Fibroblast of mammary gland (primary cell): ENCODE results near the gene CNIH4.

ENCODE experiments used
- DNase-seq: peaks from one replicate; pipeline ENCODE4 v3.0.0-alpha.2; 2010; ENCODE audit warnings: low read depth
- H3K4me3 ChIP-seq: 2 replicates; pipeline ENCODE4 v1.5.1; 2011; ENCODE audit warnings: low read depth, mild to moderate bottlenecking, low read length, moderate library complexity; ENCODE audit not compliant: control insufficient read depth
- CTCF ChIP-seq: conservative IDR thresholded peaks from 2 replicates; pipeline ENCODE4 v1.5.1; 2011; ENCODE audit warnings: low read depth, low read length, inconsistent platforms; ENCODE audit not compliant: control insufficient read depth, insufficient read depth

The CNIH4 gene

GRCh38 chr1:224328644-224329043, 28.0 kb upstream of the CNIH4 start:
- no peak for TF ChIP-seq CTCF
- H3K4me3 ChIP-seq = peak overlapping the region; percentile 84
- DNase-seq = no peak

GRCh38 chr1:224329484-224329841, 27.2 kb upstream of the CNIH4 start:
- no peak for TF ChIP-seq CTCF
- H3K4me3 ChIP-seq = peak overlapping the region; percentile 84
- DNase-seq = no peak

GRCh38 chr1:224329842-224330753, 26.6 kb upstream of the CNIH4 start, which contains the start of gene NVL:
TSS of gene NVL (minus strand) at chr1:224330172. CDS start at chr1:224330127, 45 bp downstream.
- no peak for TF ChIP-seq CTCF
- DNase-seq = peak; percentile 88
- H3K4me3 ChIP-seq = peak within 1 kb of the TSS; percentile 84

GRCh38 chr1:224331326-224331725, 25.4 kb upstream of the CNIH4 start:
- DNase-seq = no peak
- no peak for TF ChIP-seq CTCF
- no peak overlapping the region for H3K4me3 ChIP-seq

GRCh38 chr1:224331824-224332223, 24.9 kb upstream of the CNIH4 start:
- no peak for DNase-seq
- TF ChIP-seq CTCF = no peak
- no peak overlapping the region for H3K4me3 ChIP-seq

- no peak overlapping the region for H3K4me3 ChIP-seq
- peak; percentile 81 for TF ChIP-seq CTCF
- DNase-seq = peak; percentile 75
Observed at GRCh38 chr1:224333309-224333926, 23.3 kb upstream of the CNIH4 start.
